HT-29 (cell line): Measurements from ENCODE around the gene CSNK1G2. TPM values are rescaled to one million over a fixed set of nuclear protein-coding genes. Genes with fewer than 3 reads are reported as not detected.
"Not testable (repeated sequence)": the region's sequence is repeated elsewhere in the genome, so short reads cannot be mapped to it uniquely, and the experiment has no call there.

Source experiments
- DNase-seq: peaks from one replicate; pipeline ENCODE4 v3.0.0-alpha.2; 2015; ENCODE audit warnings: low spot score
- total RNA-seq: library from RNA; depleted of rRNA; stranded (reverse); fragments of >200 nt; shearing (Covaris generic); gene quantifications from 2 replicates; pipeline ENCODE4 v1.2.3, GENCODE V29; 2014

Gene CSNK1G2
- total RNA-seq, 1 experiment from 2014 or later = 175 TPM

DNA sequence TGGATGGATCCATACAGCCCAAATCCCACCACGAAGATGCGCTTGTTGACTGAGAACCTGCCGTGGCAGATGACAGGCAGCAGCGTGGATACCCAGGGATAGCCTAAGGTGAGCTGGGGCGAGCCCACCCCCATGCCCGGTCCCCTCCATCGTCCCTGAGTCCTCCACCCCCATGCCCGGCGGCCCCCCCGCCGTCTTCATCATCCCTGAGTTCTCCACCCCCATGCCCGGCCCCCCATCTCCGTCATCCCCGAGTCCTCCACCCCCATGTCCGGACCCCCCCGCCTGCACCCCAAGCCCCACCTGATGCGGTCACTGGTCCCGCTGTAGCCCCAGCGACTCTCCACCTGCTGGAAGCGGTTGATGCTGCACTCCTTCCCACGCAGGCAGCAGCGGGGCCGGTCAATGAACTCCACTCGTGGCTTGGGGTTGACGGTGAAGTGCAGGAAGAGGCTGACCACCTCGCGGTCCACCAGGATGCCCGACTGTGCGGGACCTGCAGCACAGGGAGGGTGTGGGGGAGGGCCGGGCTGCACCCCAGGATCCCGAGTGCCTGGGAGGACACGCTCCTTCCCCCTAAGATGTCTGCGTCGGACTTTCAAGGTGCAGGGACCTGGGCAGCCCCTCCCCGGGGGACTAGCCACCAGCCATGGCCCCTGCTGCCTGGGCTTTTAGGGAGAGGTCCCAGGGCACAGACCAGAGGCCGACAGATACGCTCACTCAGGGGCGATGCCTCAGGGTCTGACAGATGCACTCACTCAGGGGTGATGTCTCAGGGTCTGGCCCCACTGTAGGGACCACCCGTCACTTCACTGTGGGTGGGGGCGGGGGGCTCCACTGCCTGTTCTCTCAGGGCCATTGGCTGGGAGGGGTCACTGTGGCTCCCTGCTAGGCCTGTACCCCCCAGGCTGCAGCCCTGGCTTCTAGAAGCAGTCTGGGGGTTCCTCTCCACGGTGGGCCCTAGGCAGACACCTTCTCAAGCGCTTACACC is 46.5 kb downstream of the CSNK1G2 start:
- DNase-seq = no peak

DNA sequence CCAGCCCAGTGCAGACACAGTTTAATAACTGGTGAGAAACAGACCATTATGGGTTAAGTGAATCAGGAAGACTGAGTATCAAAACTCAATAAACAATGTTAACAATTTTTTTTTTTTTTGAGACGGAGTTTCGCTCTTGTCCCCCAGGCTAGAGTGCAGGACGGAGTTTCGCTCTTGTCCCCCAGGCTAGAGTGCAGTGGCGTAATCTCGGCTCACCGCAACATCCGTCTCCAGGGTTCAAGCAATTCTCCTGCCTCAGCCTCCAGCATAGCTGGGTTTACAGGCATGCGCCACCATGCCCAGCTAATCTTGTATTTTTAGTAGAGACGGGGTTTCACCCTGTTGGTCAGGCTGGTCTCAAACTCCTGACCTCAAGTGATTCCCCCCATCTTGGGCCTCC is 47.5 kb downstream of the CSNK1G2 start:
- DNase-seq = not testable (repeated sequence)

DNA sequence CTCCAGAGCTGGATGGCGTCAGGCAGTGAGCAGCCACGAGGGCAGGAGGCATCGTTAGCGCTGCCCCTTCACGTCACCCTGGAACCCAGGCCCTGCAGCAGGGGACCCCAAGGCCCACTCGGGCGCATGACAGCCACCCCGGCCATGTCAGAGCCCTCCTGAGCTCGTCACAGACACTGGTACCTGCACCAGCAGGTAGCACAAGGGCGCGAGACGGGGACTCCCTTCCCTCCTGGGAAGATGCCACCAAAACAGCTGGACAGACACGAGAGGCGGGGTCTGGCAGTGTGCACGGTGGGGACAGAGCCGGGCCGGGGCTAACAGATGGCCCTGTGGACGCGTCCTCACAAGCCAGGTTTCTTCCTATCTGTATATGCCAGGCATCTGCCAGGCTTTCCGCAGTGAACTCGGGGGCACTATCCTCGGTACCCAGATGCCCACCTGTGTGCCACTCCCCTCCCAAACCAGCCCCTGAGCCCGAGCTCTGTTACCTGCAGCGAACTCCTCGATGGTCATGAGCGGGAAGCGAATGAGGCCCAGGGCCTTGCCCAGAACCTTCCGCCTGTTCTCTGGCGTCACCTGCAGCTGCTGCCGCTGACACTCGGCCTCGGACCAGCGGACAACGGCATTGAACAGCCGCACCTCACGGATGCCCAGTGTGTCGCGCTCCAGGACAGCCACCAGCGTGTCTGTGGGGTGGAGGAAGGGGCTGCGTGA is 48.7 kb downstream of the CSNK1G2 start:
- no peak for DNase-seq

DNA sequence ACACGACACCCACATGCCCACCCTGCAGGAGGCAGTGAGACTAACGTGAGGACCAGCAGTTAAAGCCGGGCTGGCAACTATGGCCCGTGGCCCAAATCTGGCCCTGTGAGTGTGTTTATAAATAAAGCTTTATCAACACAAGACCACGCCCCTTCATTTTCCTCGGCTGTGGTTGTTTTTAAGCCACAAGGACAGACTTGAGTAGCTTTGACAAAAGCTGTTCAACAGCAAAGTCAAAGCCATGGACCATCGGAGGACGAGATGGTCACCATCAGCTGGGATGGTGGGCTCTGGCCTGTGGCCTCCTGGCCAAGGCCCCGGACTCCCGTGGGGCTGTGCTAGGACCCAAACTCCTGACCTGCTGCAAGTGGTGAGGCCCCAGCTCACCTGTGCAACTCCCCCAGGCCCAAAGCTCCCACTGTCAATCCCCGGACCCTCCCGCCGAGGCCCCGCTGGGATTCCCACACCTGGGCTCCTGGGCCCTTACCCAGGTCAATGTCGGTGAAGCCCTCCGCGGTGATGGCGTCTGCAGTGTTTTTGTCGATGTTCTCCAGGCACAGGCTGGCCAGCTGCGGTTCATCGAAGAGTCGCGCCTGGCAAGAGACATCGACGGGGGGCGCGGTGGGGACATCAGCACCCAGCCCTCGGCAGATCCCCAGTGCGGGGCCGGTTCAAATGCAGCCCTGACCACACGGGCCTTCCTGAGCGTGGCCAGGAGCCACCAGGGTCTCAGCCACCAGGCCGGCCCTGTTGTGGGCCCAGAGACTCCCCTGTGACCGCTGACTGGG is 49.5 kb downstream of the CSNK1G2 start:
- no peak for DNase-seq

DNA sequence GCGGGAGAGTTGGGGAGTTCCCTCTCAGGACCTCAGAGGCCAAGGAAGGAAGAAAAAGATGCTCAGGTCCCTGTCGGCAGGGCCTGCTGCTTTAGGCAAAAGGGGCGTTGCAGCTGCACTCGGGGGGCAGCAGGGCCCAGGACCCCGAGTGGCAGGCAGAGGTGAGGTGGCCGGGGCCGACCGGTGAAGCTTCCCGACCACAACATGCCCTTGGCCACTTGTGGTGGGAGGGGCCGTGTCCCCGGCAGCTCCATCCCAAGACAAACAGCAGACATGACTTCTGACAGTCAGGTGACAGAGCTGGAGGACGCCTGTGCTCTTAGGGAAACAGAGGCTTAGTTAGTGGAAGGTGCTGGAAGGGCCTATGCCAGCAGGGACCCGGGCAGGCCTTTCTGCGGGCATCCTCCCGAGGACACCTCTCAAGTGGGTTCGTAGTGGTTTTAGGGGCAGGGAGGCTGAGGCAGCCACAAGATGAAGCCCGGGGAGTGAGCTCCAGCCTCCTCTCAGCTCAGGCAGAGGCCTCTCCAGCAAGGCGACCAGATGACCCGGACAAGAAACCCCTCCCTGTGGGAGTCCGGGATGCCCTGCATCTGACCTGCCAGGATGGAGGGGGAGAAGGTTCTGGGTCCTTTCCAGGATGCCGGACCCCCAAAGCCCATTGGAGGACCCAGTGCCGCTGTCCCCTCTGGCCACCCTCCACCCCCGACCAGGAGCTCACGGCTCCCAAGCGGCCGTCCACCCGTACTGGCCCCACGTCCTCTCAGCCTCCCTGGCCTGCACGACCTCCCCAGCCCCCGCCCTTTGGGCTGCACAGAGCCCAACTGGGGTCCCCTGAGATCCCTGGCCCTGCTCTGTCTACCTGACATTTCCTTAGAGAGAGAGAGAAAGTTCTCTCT is 50.3 kb downstream of the CSNK1G2 start:
- DNase-seq = no peak

DNA sequence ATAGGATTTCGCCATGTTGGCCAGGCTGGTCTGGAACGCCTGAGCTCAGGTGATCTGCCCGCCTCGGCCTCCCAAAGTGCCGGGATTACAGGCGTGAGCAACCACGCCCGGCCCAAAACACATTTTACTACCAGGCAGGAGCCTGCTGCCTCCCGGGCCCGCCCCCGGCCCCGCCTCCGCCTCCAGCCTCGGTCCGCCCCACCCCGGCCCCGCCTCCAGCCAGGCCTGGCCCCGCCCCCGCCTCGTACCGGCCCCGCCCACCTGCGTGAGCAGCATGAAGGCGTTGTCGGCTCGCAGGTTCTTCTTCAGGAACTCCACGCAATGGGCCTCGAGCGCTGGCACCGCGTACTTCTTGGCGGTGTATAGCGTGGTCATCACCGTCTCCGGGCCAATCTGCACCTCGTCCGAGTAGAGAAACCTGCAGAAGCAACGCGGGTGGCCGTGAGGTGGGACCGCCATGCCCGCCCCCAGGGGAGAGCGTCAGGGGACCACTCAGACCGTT is 51.8 kb downstream of the CSNK1G2 start:
- DNase-seq = no peak

DNA sequence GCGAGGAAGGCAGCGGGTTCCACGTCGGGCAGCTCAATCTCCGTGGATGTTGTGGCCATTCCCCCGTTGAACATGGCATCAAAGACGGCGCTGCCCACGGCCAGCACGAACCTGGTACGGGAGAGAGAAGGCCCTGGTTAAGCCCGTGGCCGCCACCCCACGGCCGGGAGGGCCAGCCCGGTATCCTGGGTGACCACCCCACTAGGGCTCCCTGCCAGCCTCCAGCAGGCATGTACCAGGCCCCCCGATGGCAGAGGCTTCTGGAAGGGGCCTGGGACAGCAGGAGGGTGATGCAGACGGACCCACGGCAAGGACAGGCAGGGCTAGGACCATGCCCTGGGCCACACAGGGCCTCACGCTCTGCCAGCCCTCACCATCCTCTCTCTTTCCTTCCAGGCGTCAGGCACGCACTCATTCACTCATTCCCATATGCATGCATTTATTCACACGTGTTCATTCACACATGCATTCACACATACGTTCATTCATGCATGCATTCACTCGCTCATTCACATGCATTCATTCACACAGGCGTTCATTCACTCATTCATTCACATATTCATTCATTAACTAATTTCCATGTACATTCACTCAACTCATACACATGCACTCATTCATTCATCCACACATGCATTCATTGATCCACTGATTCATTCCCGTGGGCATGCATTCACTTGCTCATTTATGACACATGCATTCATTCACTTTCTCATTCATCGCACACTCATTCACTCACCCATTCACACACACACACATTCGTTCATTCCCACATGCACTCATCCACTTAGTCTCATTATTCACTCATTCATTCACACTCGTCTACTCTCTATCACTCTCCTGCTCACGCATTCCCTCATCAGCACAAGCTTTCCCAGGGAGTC is 56.6 kb downstream of the CSNK1G2 start:
- DNase-seq = no peak

DNA sequence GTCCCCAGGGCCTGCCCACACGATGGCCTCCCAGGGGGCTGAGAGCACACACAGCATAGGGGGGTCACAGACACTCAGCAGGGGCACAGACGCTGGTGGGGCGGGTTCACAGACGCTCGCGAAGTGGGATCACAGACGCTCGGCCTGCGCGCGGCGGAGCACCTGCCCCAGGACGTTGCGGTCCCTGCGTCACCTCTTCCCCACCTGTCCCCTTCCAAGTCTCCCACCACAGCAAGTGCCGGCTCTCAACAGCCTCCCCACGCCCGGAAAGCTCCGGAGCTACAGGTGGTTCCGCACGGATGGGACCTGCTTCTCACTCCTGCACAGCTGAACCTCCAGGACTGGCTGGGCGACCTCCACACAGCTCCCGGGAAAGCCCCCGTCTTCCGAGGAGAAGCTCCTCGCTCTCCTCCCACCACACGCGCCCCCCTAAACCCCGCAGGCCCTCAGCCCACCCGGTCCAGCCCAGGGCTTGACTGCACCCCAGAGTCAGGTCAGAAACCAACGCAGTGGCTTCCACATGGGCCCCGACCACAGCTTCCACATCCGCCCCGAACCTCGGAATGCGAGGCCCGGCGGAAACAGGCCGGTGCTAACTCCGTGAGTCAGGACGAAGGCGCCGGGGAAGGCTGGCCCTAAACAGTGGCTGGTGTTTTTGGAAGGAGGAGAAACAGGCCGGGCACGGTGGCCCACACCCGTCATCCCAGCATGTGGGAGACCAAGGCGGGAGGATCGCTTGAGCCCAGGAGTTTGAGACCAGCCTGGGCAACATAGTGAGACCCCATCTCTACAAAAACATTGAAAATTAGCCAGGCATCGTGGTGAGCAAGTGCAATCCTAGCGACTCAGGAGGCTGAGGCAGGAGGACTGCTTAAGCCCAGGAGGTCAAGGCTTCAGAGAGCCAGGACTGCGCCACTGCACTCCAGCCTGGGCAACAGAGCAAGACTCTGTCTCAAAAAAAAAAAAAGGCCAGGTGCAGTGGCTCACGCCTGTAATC is 58.0 kb downstream of the CSNK1G2 start:
- DNase-seq = no peak

DNA sequence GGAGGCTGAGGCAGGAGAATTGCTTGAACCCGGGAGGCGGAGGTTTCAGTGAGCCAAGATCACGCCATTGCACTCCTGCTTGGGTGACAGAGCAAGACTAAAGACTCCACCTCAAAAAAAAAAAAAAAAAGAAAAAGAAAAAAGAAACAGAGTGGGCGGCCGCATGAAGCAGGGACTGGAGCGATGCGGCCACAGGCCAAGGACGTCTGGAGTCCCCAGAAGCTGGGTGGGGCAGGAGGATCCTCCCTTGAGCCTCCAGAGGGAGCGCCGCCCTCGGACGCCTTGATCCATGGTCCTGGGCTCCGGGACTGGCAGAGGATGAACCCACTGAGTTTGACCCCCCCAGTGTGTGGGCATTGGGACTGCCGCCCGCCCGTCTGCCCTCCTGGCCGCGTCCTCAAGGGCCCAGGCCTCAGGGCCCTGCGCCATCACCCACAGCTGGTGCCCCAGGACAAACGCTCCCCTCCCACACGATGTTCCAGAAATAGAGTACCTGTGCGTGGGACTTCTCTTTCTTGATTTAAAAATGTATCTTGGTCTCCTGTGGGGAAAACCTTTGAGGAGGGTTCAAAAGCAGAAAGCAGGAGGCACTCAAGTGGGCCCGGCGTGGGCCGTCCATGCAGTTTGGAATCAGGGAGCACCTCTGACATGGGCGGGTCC is 59.0 kb downstream of the CSNK1G2 start:
- no peak for DNase-seq

DNA sequence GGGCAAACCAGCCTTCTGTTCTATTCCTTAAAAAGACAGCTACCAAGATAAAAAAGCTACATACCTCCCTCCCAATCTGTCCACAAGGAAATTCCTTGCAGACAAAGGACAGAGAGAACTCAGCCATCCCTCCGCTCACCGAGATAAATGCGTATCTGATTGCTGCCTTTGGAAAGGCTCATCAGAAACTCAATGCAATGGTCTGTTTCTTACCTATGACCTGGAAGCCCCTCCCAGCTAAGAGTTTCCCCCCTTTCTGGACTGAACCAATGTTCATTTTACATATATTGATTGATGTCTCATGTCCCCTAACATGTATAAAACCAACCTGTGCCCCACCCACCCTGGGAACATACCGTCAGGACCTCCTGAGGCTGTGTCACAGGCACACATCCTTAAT is 62.9 kb downstream of the CSNK1G2 start:
- DNase-seq = no peak

DNA sequence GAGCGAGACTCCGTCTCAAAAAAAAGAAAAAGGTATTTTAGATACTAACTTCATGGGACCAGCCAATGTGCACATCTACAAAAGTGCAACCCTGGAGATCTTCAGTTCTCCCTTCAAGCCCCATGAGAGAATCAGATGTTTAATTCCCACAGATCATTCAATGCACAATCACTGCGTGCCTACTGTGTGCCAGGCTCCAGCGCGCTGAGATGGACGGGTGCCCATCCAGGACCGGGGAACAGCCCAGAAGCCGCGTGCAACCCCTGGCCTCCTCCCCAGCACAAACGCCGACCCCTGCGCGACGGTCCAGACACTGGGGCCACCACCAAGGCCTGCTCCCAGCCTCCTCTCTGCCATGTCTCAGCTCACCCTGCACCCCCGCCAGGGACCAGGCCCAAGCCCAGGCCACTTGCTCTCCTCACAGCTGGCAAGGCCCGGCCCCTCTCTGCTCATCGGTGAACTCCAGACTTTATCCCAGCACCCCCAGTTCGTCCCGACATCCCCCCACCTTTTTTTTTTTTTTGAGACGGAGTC is 69.2 kb downstream of the CSNK1G2 start:
- DNase-seq = no peak

DNA sequence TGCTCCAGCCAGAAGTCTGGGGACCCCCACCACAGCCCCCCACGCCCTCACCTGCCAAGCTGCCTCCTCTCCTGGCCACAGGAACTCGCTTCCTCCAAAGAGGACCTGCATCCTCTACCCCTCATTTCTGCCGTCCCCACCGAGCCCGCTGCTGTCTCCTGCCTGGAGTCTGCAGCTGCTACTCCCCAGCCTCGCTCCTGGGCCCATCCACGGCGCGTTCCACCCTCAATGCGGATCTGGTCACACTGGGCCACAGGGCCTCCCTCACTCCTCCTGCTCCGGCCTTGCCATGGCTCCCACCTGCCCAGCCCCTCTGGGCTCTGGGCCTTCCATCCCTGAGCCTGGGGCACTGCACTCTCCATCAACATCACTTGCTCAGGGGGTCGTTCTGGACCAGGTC is 70.2 kb downstream of the CSNK1G2 start:
- DNase-seq = no peak

DNA sequence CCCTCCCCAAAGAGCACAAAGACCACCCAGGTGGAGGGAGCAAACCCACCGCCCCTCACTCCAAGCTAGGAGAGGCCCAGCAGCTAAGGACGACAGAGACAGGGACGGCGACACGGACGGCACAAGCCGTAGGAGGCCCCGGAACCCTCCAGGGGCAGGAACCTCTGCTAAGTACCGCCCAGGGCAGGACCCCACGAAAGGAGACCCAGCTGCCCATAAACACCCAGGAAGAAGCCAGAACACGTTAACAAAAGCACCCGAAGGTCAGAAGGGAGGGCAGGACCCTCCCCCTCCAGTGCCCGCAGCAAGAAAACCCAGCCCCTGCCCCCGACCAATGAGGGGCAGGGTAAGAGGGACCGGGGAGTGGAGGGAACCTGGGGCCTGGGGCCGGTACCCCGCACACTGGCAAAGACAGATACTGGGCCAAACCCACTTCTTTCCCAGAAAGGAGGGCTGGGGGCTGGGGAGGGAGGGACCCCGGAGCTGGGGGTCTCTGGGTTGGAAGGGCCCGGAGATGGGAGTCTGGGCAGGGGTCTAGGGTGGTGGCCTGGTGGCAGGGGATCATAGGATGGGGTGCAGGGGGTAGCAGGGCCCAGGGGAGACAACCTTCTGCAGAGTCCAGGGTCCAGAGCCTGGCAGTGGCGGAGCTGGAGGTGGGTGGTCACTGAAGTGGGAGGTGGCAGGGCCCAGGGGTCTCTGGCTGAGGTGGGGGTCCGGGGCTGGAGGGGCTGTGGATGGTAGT is 72.1 kb downstream of the CSNK1G2 start:
- DNase-seq = no peak

DNA sequence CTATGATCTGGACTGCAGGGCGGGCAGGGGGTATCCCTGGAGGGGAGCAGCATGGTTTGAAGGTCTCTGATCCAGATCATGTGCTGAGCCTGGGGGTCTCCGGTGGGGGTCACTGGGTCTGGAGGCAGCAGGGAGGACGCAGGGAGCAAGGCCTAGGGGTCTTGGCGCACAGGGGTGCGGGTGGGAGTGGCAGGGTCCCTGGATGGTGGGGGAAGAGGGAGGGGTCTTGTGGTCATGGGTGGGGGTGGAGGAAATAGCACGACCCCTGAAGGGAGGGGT is 72.7 kb downstream of the CSNK1G2 start:
- DNase-seq = no peak

DNA sequence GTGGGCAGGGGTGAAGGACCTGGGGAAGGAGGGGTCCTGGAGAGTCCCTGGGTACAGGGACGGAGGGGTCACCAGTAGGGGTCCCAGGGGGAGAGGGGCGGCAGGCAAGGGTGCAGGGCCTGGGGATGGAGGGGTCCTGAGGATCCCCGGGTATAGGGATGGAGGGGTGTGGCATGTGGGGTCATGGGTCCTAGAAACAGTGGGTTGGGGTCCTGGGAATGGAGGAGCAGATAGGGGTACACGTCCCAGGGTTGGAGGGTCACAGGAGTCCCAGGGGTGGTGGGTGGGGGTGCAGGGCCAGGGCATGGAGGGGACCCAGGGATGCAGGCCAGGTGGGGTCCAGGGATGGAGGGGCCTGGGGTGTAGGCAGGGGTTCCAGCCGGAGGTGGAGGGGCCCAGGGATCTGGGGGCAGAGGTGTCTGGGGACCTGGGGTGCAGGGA is 73.2 kb downstream of the CSNK1G2 start:
- DNase-seq = no peak

DNA sequence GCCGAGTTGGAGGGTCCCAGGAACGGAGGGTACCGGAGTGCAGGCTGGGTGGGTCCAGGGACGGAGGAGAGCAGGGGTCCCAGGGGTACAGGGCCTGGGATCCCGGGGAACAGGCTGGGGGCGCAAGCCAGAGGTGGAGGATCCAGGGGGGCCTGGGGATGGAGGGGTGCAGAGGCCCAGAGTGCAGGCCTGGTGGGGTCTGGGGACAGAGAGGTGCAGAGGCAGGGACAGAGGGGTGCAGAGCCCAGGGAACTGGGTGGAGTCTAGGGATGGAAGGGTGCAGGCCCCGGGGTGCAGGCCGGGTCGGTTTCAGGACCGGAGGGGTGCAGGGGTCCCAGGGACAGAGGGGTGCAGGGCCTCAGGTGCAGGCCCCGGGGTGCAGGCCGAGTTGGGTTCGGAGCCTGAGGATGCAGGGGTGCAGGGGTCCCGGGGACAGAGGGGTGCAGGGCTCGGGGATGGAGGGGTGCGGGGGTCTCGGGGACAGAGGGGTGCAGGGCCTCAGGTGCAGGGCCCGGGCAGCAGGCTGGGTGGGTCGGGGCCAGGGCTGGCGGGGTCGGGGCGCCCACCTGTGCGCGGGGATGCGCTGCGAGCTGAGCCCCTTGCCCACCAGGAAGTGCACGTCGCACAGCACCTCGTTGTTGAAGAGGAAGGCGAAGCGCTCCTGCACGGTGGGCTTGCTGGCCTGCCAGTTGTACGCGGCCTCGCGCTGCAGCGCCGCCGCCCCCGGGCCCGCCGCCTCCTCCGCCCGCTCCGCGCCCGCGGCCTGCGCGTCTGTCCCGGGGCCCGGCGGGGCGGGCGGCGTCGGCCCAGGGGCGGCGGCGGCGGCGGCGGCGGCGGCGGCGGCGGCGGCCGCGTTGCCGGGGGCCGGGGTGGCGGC is 74.0 kb downstream of the CSNK1G2 start:
- no peak for DNase-seq
